HAP-1 (cell line): Measurements from ENCODE around the gene SERTAD2.
A peak's percentile ranks its signal among the peaks of the same experiment; 100 is the strongest.

Experiments
- DNase-seq, 2 experiments: peaks; one replicate each; pipeline ENCODE4 v3.0.0-alpha.2; 2016 to 2020; ENCODE audit warnings: low spot score in 2 of 2
- H3K27me3 ChIP-seq: fragments of 250-450 bp; sonication (Bioruptor Pico); 2 replicates; pipeline ENCODE4 v1.5.1; 2020; ENCODE audit warnings: low read depth, mild to moderate bottlenecking, moderate library complexity
- H3K36me3 ChIP-seq: fragments of 250-450 bp; sonication (Bioruptor Pico); replicated peaks from 2 replicates; pipeline ENCODE4 v1.5.1; 2020; ENCODE audit warnings: mild to moderate bottlenecking
- H3K4me1 ChIP-seq: fragments of 250-450 bp; sonication (Bioruptor Pico); 2 replicates; pipeline ENCODE4 v1.5.1; 2020; ENCODE audit warnings: mild to moderate bottlenecking
- H3K4me3 ChIP-seq: fragments of 250-450 bp; sonication (Bioruptor Pico); 2 replicates; pipeline ENCODE4 v1.5.1; 2020; ENCODE audit warnings: mild to moderate bottlenecking, moderate library complexity
- H3K9me3 ChIP-seq: fragments of 250-450 bp; sonication (Bioruptor Pico); 2 replicates; pipeline ENCODE4 v1.5.1; 2020; ENCODE audit warnings: mild to moderate bottlenecking, moderate library complexity
- in situ Hi-C: fragments of 300-500 bp; cut with MboI; formaldehyde crosslinking; loops from 3 replicates; pipeline ENCODE4 v1.14.3; 2020; ENCODE audit warnings: low sequenced_read_pairs, inconsistent platforms, mixed read lengths

SERTAD2 gene

GRCh38 chr2:64649626-64650025, 4.1 kb downstream of the SERTAD2 start:
- Histone ChIP-seq H3K36me3 (no peaks in the 10 kb centered on the region), H3K4me3 (no peak overlapping the region), H3K4me1 (peaks cover 31% of the 10 kb centered on the region), H3K27me3 (no peaks in the 10 kb centered on the region), H3K9me3 (no peaks in the 10 kb centered on the region)
- no peak for DNase-seq
- in situ Hi-C loops = loop anchor here (10.0 kb wide), 1 partner anchor 215 kb away; no protein-coding TSS in a partner anchor

DNA sequence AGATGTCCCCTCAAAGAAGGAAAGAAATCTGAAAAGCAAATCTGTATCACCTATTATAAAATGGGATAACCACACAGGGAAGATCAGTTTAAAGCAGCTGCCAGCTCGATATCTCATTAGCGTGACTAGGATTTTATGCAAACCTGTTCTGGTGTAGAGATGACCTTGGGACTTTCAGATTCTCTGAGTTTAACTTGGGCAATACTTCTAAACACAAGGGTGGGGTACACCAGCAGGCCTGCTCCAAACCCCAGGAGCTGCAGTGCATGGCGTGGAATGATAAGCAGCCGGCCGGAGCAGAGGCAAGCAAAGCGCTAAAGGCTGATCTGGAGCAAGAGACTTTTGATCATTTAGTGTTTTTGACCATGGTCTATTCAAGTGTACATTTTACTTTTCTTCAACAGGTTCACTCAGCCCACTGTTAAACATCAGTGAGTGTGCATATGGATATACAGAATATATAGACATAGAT, 4.7 kb downstream of the SERTAD2 start:
- no peaks in the 10 kb centered on the region for H3K27me3 ChIP-seq
- no peak overlapping the region for H3K4me3 ChIP-seq
- no peak for DNase-seq
- H3K4me1 ChIP-seq = peaks cover 34% of the 10 kb centered on the region
- H3K36me3 ChIP-seq = no peaks in the 10 kb centered on the region
- in situ Hi-C loops = loop anchor here (10.0 kb wide), 1 partner anchor 216 kb away; no protein-coding TSS in a partner anchor
- H3K9me3 ChIP-seq = no peaks in the 10 kb centered on the region

- H3K27me3 ChIP-seq = no peaks in the 10 kb centered on the region
- H3K4me1 ChIP-seq = peaks cover 26% of the 10 kb centered on the region
- H3K9me3 ChIP-seq = no peaks in the 10 kb centered on the region
- peak; percentile 75 to 91 for DNase-seq
- in situ Hi-C loops = loop anchor here (10.0 kb wide), 1 partner anchor 219 kb away; no protein-coding TSS in a partner anchor
- H3K4me3 ChIP-seq = no peak overlapping the region
- no peaks in the 10 kb centered on the region for H3K36me3 ChIP-seq
Observed at GRCh38 chr2:64646007-64646880, 7.5 kb downstream of the SERTAD2 start.

- Histone ChIP-seq H3K36me3 (no peaks in the 10 kb centered on the region), H3K4me1 (peaks cover 39% of the 10 kb centered on the region), H3K9me3 (no peaks in the 10 kb centered on the region), H3K27me3 (no peaks in the 10 kb centered on the region), H3K4me3 (peak overlapping the region; percentile 23)
- in situ Hi-C loops = loop anchor here (10.0 kb wide), 1 partner anchor 220 kb away; no protein-coding TSS in a partner anchor
- DNase-seq = peak; percentile 80 to 90
Observed at GRCh38 chr2:64644458-64645382, 9.0 kb downstream of the SERTAD2 start.

DNA sequence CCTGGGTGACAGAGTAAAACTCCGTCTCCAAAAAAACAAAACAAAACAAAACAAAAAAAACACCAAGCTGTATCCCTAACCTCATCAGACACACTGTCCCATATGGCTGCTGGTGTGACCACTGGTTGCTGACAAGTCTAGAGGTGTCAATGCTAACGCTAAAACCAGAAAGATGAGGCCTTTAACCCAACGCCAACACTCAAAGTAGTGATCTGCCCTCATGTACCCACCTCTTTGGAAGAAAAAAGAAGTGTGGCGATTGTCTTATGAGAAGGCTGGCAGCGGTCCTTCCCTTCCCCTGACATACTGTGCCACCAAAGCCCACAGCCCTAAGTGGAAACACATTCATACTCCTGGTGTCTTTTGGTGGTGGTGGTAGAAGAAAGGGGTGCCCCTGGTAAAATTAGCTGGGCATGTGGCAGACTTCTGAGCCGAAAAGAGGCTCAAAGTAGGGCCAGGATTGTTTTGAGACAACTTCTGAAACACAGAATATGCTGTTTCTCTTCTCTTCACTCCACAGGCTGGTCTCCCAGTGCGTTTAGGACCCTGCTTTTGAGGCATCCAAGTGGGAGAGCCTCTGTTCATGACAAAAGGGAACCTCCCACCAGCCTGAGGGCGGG, 9.8 kb downstream of the SERTAD2 start:
- Histone ChIP-seq H3K4me1 (peaks cover 41% of the 10 kb centered on the region), H3K27me3 (no peaks in the 10 kb centered on the region), H3K4me3 (no peak overlapping the region; the same call in 1 of the 2 replicates), H3K9me3 (no peaks in the 10 kb centered on the region), H3K36me3 (no peaks in the 10 kb centered on the region)
- in situ Hi-C loops = loop anchor here (10.0 kb wide), 1 partner anchor 221 kb away; no protein-coding TSS in a partner anchor
- DNase-seq = no peak

DNA sequence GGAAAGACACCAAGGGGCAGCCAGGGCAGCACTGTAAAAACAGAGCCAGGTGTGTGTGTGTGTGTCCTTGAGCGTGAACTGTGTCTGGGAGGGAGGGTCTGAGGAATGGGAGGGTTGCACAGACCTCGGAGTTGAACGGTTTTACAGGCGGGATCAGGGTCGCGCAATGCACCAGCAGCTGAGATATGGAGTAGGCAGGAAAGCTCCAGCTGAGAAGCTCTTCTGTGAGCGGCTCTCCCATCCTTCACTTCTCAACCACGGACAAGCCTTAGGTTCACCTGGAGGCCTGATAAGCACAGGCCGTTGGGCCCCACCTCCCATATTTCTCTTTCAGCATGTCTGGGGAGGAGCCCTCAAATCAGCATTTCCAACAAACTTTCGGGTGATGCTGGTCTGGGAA, 12.1 kb downstream of the SERTAD2 start:
- no peak overlapping the region for H3K4me3 ChIP-seq
- in situ Hi-C loops = loop anchor here (10.0 kb wide), 1 partner anchor 223 kb away; no protein-coding TSS in a partner anchor
- DNase-seq = no peak
- no peaks in the 10 kb centered on the region for H3K36me3 ChIP-seq
- no peaks in the 10 kb centered on the region for H3K27me3 ChIP-seq
- no peaks in the 10 kb centered on the region for H3K9me3 ChIP-seq
- H3K4me1 ChIP-seq = peaks cover 40% of the 10 kb centered on the region

DNA sequence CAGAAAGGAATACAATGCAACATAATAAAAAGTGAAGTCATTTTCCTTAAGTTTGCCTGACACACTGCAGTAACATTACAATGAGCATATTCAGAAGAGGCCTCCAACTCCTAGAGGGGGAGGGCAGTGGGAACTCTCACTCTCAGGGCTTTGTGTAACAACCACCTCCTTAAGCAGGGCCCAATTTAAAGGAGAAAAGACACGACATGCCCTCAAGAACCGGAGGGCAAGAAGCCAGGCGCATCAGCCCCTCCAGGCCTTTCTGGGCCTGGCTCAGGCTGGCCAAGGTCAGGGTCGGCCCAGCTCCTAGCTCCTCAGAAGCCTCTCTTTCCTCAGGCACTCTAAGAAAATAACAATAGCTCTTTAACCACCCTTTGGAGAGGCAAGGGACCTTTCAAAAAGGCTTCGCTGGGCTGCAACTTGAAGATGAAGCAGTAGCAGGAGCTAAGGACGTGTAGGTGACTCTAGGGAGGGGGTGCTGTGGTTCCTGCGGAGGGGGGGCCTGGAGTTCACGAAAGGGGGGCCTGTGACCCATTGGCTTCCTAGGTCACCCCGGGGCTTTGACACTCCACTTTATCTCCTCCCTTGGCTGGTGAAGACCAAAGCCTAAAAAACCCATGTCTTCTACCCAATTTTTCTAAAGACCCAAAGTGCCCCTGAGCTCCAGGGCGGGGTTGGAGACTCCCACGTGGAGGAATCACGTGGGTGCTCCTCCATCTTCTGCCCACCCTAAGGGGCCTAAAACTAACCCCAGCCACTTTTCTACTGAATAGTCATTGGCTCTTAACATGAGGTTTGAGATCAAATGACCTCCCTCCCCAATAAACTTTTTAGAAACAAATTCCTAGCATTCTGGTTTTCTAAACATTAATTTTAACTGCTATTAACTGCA, 13.3 kb downstream of the SERTAD2 start:
- peaks cover 9% of the 10 kb centered on the region for H3K36me3 ChIP-seq
- peaks cover 30% of the 10 kb centered on the region for H3K4me1 ChIP-seq
- H3K4me3 ChIP-seq = no peak overlapping the region
- DNase-seq = peak; percentile 48 to 64
- H3K27me3 ChIP-seq = no peaks in the 10 kb centered on the region
- in situ Hi-C loops = loop anchor here (10.0 kb wide), 1 partner anchor 224 kb away; no protein-coding TSS in a partner anchor
- no peaks in the 10 kb centered on the region for H3K9me3 ChIP-seq

GRCh38 chr2:64639691-64640090, 14.0 kb downstream of the SERTAD2 start:
- Histone ChIP-seq H3K4me3 (no peak overlapping the region), H3K9me3 (no peaks in the 10 kb centered on the region), H3K27me3 (no peaks in the 10 kb centered on the region), H3K36me3 (peaks cover 16% of the 10 kb centered on the region), H3K4me1 (peaks cover 27% of the 10 kb centered on the region)
- in situ Hi-C loops = loop anchor here (10.0 kb wide), 1 partner anchor 225 kb away; no protein-coding TSS in a partner anchor
- DNase-seq = no peak

- Histone ChIP-seq H3K27me3 (no peaks in the 10 kb centered on the region), H3K36me3 (peaks cover 21% of the 10 kb centered on the region), H3K4me1 (peaks cover 20% of the 10 kb centered on the region), H3K9me3 (no peaks in the 10 kb centered on the region), H3K4me3 (no peak overlapping the region)
- no peak for DNase-seq
- in situ Hi-C loops = no loop called here
Observed at GRCh38 chr2:64638502-64639120, 15.1 kb downstream of the SERTAD2 start.

GRCh38 chr2:64637931-64638330, 15.8 kb downstream of the SERTAD2 start:
- Histone ChIP-seq H3K9me3 (no peaks in the 10 kb centered on the region), H3K4me1 (peaks cover 20% of the 10 kb centered on the region), H3K36me3 (peaks cover 25% of the 10 kb centered on the region), H3K4me3 (no peak overlapping the region), H3K27me3 (no peaks in the 10 kb centered on the region)
- DNase-seq = no peak
- in situ Hi-C loops = no loop called here

GRCh38 chr2:64637000-64637635, 16.6 kb downstream of the SERTAD2 start:
- H3K9me3 ChIP-seq = no peaks in the 10 kb centered on the region
- H3K4me3 ChIP-seq = no peak overlapping the region
- in situ Hi-C loops = no loop called here
- H3K36me3 ChIP-seq = peaks cover 25% of the 10 kb centered on the region
- H3K27me3 ChIP-seq = no peaks in the 10 kb centered on the region
- peaks cover 20% of the 10 kb centered on the region for H3K4me1 ChIP-seq
- no peak for DNase-seq
